ENCODE results near the gene HOXA7.

The HOXA7 gene

GRCh38 chr7:27193335-27194001 lies 37.0 kb upstream of the HOXA7 start:
- DNase-seq: peak; percentile 60

- peak; percentile 71 for DNase-seq
Observed at GRCh38 chr7:27192546-27193334, 36.3 kb upstream of the HOXA7 start.

- DNase-seq: peak; percentile 73
Observed at GRCh38 chr7:27191833-27192545, 35.5 kb upstream of the HOXA7 start.

- no peak for DNase-seq
Observed at GRCh38 chr7:27191161-27191731, 34.8 kb upstream of the HOXA7 start.

GRCh38 chr7:27189997-27190748 lies 33.7 kb upstream of the HOXA7 start:
- DNase-seq: peak; percentile 47

GRCh38 chr7:27189295-27189996 lies 33.0 kb upstream of the HOXA7 start:
- peak; percentile 58 for DNase-seq

GRCh38 chr7:27188386-27189294 lies 32.2 kb upstream of the HOXA7 start:
- DNase-seq: peak; percentile 79

- DNase-seq: peak; percentile 64
Observed at GRCh38 chr7:27187475-27188385, 31.3 kb upstream of the HOXA7 start.

- DNase-seq: peak; percentile 36
Observed at GRCh38 chr7:27186668-27187474, 30.4 kb upstream of the HOXA7 start.

GRCh38 chr7:27185854-27186667 lies 29.6 kb upstream of the HOXA7 start:
- DNase-seq: peak; percentile 72

- peak; percentile 81 for DNase-seq
Observed at GRCh38 chr7:27185013-27185853, 28.8 kb upstream of the HOXA7 start, which contains the start of gene HOXA11. TSS of gene HOXA11 (minus strand) at chr7:27185232. CDS start at chr7:27185144, 88 bp downstream.

GRCh38 chr7:27184337-27185012 lies 28.0 kb upstream of the HOXA7 start:
- DNase-seq: peak; percentile 76

- DNase-seq: no peak
Observed at GRCh38 chr7:27183682-27184336, 27.3 kb upstream of the HOXA7 start.

GRCh38 chr7:27182861-27183681 lies 26.6 kb upstream of the HOXA7 start:
- peak; percentile 68 for DNase-seq
